VCaP (cell line): ENCODE data around the gene MORC1.

Experiments
- H3K27ac ChIP-seq: fragments of 450-650 bp; 2 replicates; pipeline ENCODE4 v1.5.1; 2017
- CTCF ChIP-seq: fragments of 450-650 bp; conservative IDR thresholded peaks from 2 replicates; pipeline ENCODE4 v1.5.1; 2017; ENCODE audit warnings: mild to moderate bottlenecking, moderate library complexity

MORC1 gene

GRCh38 chr3:109028753-109029152, 89.2 kb downstream of the MORC1 start:
- no peak overlapping the region for H3K27ac ChIP-seq
- no peak for TF ChIP-seq CTCF

GRCh38 chr3:109026821-109027220, 91.1 kb downstream of the MORC1 start:
- no peak for TF ChIP-seq CTCF
- H3K27ac ChIP-seq = no peak overlapping the region

DNA sequence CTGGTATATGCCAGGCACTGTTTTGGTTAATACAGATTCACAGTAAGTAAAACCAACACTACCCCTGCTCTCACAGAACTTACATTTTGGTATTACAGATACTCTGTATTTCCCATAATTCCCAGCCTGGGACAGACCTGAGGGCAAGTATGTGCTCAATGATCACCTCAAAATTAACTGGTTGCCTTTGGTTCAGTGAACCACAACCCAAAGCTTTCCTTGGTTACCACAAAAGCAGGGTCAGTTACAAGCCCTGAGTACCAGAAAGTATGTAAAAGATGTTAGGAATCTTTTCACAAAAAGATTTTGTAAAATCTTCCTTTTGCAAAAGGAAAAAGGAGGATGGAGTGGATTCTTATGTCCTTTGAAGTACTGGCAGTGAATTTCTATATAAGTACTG, 92.0 kb downstream of the MORC1 start:
- no peak overlapping the region for H3K27ac ChIP-seq
- TF ChIP-seq CTCF = no peak

GRCh38 chr3:109023656-109024254, 94.2 kb downstream of the MORC1 start:
- no peak overlapping the region for H3K27ac ChIP-seq
- TF ChIP-seq CTCF = peak; percentile 82

DNA sequence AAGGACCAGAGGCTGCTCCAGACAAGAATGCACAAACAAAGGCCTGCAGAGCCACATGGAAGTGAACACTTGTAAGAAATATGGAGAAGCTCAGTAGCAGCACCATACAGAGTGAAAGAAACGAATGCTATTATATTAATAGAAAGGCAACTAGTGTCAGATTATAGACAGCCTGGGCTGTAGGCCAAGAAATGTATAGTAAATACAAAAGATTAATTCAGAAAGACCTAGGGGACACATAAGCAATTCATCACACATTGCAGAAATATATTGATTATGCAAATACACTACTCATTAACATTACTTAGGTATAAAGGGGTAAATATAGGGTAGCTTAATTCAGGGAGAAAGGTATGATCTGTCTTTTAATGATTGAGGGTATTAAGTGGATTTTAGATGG, 94.8 kb downstream of the MORC1 start:
- TF ChIP-seq CTCF = no peak
- H3K27ac ChIP-seq = no peak overlapping the region

DNA sequence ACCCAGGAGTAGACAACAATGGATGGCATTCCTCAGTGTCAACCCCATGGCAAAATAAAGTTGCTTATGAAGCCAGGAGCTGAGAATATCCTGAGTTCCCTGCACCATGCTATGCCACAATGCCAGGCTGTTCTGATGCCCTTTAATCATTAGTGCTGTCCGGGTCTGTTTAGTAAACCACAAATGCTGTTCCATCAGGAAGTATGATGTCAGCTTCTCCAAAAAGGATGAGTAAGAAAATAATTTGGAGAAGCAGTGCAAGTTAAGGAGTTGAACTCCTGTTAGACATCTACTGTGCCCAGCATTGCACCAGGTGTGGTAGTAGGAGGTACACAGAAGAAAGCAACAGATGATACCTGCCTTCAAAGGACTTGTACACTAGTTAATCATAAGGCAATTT, 96.4 kb downstream of the MORC1 start:
- no peak for TF ChIP-seq CTCF
- H3K27ac ChIP-seq = no peak overlapping the region

GRCh38 chr3:109018828-109019227, 99.1 kb downstream of the MORC1 start:
- TF ChIP-seq CTCF = peak; percentile 55
- no peak overlapping the region for H3K27ac ChIP-seq
